C4-2B (cell line): ENCODE results near the gene ERBB4.

ENCODE experiments used
- CTCF ChIP-seq: fragments of 450-650 bp; conservative IDR thresholded peaks from 2 replicates; pipeline ENCODE4 v1.5.1; 2017; ENCODE audit warnings: mild to moderate bottlenecking
- ZFX ChIP-seq: fragments of 450-650 bp; IDR thresholded peaks from 2 replicates; pipeline ENCODE4 v1.6.1; 2017

- TF ChIP-seq CTCF (no peak), ZFX (no peak)
Measured at GRCh38 chr2:211688196-211688595, 850.4 kb downstream of the ERBB4 start.
